Neuronal stem cell (in vitro differentiated cells): ENCODE results near the gene RELN.

Experiments
- DNase-seq: peaks from one replicate; pipeline ENCODE4 v3.0.0-alpha.2; 2013; ENCODE audit warnings: low spot score
- H2AFZ ChIP-seq: one replicate; pipeline ENCODE4 v1.6.1; 2013; ENCODE audit warnings: mild to moderate bottlenecking, low read length, inconsistent platforms
- H2AK5ac ChIP-seq: 2 replicates; pipeline ENCODE4 v1.6.1; 2013; ENCODE audit warnings: low read depth, mild to moderate bottlenecking, inconsistent platforms, low read length, moderate library complexity, mixed read lengths
- H2BK120ac ChIP-seq: 2 replicates; pipeline ENCODE4 v1.6.1; 2013; ENCODE audit warnings: low read depth, mild to moderate bottlenecking, inconsistent platforms, low read length, moderate library complexity, mixed read lengths
- H2BK12ac ChIP-seq: one replicate; pipeline ENCODE4 v1.6.1; 2013; ENCODE audit warnings: low read length, inconsistent platforms
- H2BK15ac ChIP-seq: 2 replicates; pipeline ENCODE4 v1.6.1; 2013; ENCODE audit warnings: mild to moderate bottlenecking, low read length, inconsistent platforms, mixed read lengths
- H2BK5ac ChIP-seq: one replicate; pipeline ENCODE4 v1.6.1; 2013; ENCODE audit warnings: inconsistent platforms, mild to moderate bottlenecking, low read length, moderate library complexity
- H3K14ac ChIP-seq: one replicate; pipeline ENCODE4 v1.6.1; 2013; ENCODE audit warnings: low read length, inconsistent platforms
- H3K18ac ChIP-seq: 2 replicates; pipeline ENCODE4 v1.6.1; 2013; ENCODE audit warnings: low read length, inconsistent platforms
- H3K23ac ChIP-seq: 2 replicates; pipeline ENCODE4 v1.6.1; 2013; ENCODE audit warnings: low read depth, mild to moderate bottlenecking, mixed read lengths, low read length, inconsistent platforms; ENCODE audit not compliant: poor library complexity
- H3K27ac ChIP-seq: replicated peaks from 3 replicates; pipeline ENCODE4 v1.5.1; 2013; ENCODE audit warnings: low read length, inconsistent platforms
- H3K27me3 ChIP-seq, 3 experiments: 2 replicates each; pipeline ENCODE4 v1.6.1; 2013; ENCODE audit warnings: low read length in 3 of 3, mild to moderate bottlenecking in 2 of 3, inconsistent platforms in 1 of 3, low read depth in 1 of 3, mixed read lengths in 1 of 3, moderate library complexity in 1 of 3; ENCODE audit not compliant: control insufficient read depth in 3 of 3, insufficient read depth in 3 of 3
- H3K36me3 ChIP-seq, 2 donors: replicated peaks in 1 of 2; 2 replicates each; pipeline ENCODE4 v1.6.1; 2013; ENCODE audit warnings: low read length in 2 of 2; ENCODE audit not compliant: control insufficient read depth in 2 of 2, insufficient read depth in 2 of 2
- H3K4ac ChIP-seq: 2 replicates; pipeline ENCODE4 v1.6.1; 2013; ENCODE audit warnings: inconsistent platforms, mild to moderate bottlenecking, low read length, moderate library complexity
- H3K4me1 ChIP-seq, 2 donors: 1 replicate in 1 of 2; 2 replicates in 1 of 2; pipeline ENCODE4 v1.6.1; 2013; ENCODE audit warnings: low read length in 2 of 2, low read depth in 1 of 2; ENCODE audit not compliant: control insufficient read depth in 2 of 2, insufficient read depth in 1 of 2
- H3K4me2 ChIP-seq: one replicate; pipeline ENCODE4 v1.6.1; 2013; ENCODE audit warnings: mild to moderate bottlenecking, low read length, inconsistent platforms; ENCODE audit not compliant: insufficient read depth, poor library complexity, severe bottlenecking
- H3K4me3 ChIP-seq, 2 donors: 2 replicates each; pipeline ENCODE4 v1.5.1; 2013; ENCODE audit warnings: low read length in 2 of 2, mild to moderate bottlenecking in 2 of 2, inconsistent platforms in 1 of 2, moderate library complexity in 1 of 2
- H3K79me1 ChIP-seq: one replicate; pipeline ENCODE4 v1.6.1; 2013; ENCODE audit warnings: low read depth, mild to moderate bottlenecking, inconsistent platforms, low read length, moderate library complexity
- H3K9ac ChIP-seq: one replicate; pipeline ENCODE4 v1.6.1; 2013; ENCODE audit warnings: mild to moderate bottlenecking, low read depth, low read length, inconsistent platforms; ENCODE audit not compliant: poor library complexity
- H3K9me3 ChIP-seq, 2 donors: replicated peaks in 1 of 2; 2 replicates each; pipeline versions ENCODE3 to v1.6.1; 2013; ENCODE audit warnings: low read length in 2 of 2, mild to moderate bottlenecking in 2 of 2, inconsistent platforms in 1 of 2, low read depth in 1 of 2, mixed read lengths in 1 of 2, moderate library complexity in 1 of 2; ENCODE audit not compliant: control insufficient read depth in 2 of 2, insufficient read depth in 1 of 2
- H4K8ac ChIP-seq: one replicate; pipeline ENCODE4 v1.6.1; 2013; ENCODE audit warnings: low read depth, mild to moderate bottlenecking, inconsistent platforms, low read length, moderate library complexity
- H4K91ac ChIP-seq: one replicate; pipeline ENCODE4 v1.6.1; 2013; ENCODE audit warnings: low read length, low read depth, mild to moderate bottlenecking, inconsistent platforms; ENCODE audit not compliant: poor library complexity
- WGBS, 2 donors: extraction: QIAGEN DNeasy Blood & Tissue Kit; methylation state at CpG; one replicate each; pipeline ENCODE4 v1.1.7; 2013; ENCODE audit warnings: missing lambda C conversion rate in 2 of 2, mixed read lengths in 1 of 2; ENCODE audit not compliant: insufficient read length in 2 of 2, insufficient replicate concordance in 1 of 2; ENCODE audit errors: extremely low coverage in 2 of 2; 5-methylcytosine and 5-hydroxymethylcytosine counted together

The RELN gene

GRCh38 chr7:103867874-103868273 lies 121.6 kb downstream of the RELN start:
- Histone ChIP-seq H2BK12ac (no peak overlapping the region), H3K79me1 (no peaks in the 10 kb centered on the region), H4K8ac (no peak overlapping the region), H3K27ac (no peak overlapping the region), H3K4me2 (no peak overlapping the region), H2BK120ac (no peak overlapping the region), H2BK15ac (no peak overlapping the region), H3K4me1 (no peaks in the 10 kb centered on the region), H3K14ac (no peak overlapping the region), H3K4ac (no peak overlapping the region), H2AK5ac (no peak overlapping the region), H3K9ac (no peak overlapping the region), H3K36me3 (no peaks in the 10 kb centered on the region), H4K91ac (no peak overlapping the region), H3K4me3 (no peak overlapping the region), H2AFZ (no peak overlapping the region), H3K23ac (no peak overlapping the region), H2BK5ac (no peak overlapping the region), H3K18ac (no peak overlapping the region), H3K27me3 (no peaks in the 10 kb centered on the region), H3K9me3 (no peaks in the 10 kb centered on the region)
- WGBS, 2 donors = no CpG with 5 or more reads among the region's 2 CpGs
- no peak for DNase-seq

GRCh38 chr7:103866919-103867318 lies 122.5 kb downstream of the RELN start:
- Histone ChIP-seq H3K27ac (no peak overlapping the region), H4K8ac (no peak overlapping the region), H3K79me1 (no peaks in the 10 kb centered on the region), H3K4me1 (no peaks in the 10 kb centered on the region), H2BK120ac (no peak overlapping the region), H4K91ac (no peak overlapping the region), H3K14ac (no peak overlapping the region), H3K36me3 (no peaks in the 10 kb centered on the region), H3K23ac (no peak overlapping the region), H2BK12ac (no peak overlapping the region), H3K9ac (no peak overlapping the region), H3K4me2 (no peak overlapping the region), H3K9me3 (no peaks in the 10 kb centered on the region), H3K4ac (no peak overlapping the region), H2BK15ac (no peak overlapping the region), H2BK5ac (no peak overlapping the region), H3K27me3 (no peaks in the 10 kb centered on the region), H2AK5ac (no peak overlapping the region), H3K18ac (no peak overlapping the region), H3K4me3 (no peak overlapping the region), H2AFZ (no peak overlapping the region)
- no CpG with 5 or more reads among the region's 4 CpGs for WGBS, 2 donors
- no peak for DNase-seq

- Histone ChIP-seq H3K23ac (no peak overlapping the region), H2BK12ac (no peak overlapping the region), H3K18ac (no peak overlapping the region), H3K36me3 (no peaks in the 10 kb centered on the region), H2BK5ac (no peak overlapping the region), H3K79me1 (no peaks in the 10 kb centered on the region), H3K27ac (no peak overlapping the region), H4K8ac (no peak overlapping the region), H3K4me3 (no peak overlapping the region), H3K27me3 (no peaks in the 10 kb centered on the region), H3K9ac (no peak overlapping the region), H2BK120ac (no peak overlapping the region), H2BK15ac (no peak overlapping the region), H3K4me2 (no peak overlapping the region), H3K4ac (no peak overlapping the region), H3K4me1 (no peaks in the 10 kb centered on the region), H3K9me3 (no peaks in the 10 kb centered on the region), H2AK5ac (no peak overlapping the region), H3K14ac (no peak overlapping the region), H4K91ac (no peak overlapping the region), H2AFZ (no peak overlapping the region)
- no CpG with 5 or more reads among the region's 5 CpGs for WGBS, 2 donors
- DNase-seq = no peak
Measured at GRCh38 chr7:103865442-103865841, 124.0 kb downstream of the RELN start.

- H2BK5ac ChIP-seq = no peak overlapping the region
- H3K9ac ChIP-seq = no peak overlapping the region
- H3K36me3 ChIP-seq = no peaks in the 10 kb centered on the region
- H2AFZ ChIP-seq = no peak overlapping the region
- H4K91ac ChIP-seq = no peak overlapping the region
- no peak for DNase-seq
- no peak overlapping the region for H2BK12ac ChIP-seq
- H3K4ac ChIP-seq = no peak overlapping the region
- no peak overlapping the region for H3K27ac ChIP-seq
- no CpG with 5 or more reads among the region's 4 CpGs for WGBS, 2 donors
- H3K9me3 ChIP-seq = no peaks in the 10 kb centered on the region
- H3K23ac ChIP-seq = no peak overlapping the region
- no peaks in the 10 kb centered on the region for H3K27me3 ChIP-seq
- no peak overlapping the region for H3K4me3 ChIP-seq
- H3K18ac ChIP-seq = no peak overlapping the region
- no peak overlapping the region for H2AK5ac ChIP-seq
- no peak overlapping the region for H3K14ac ChIP-seq
- no peaks in the 10 kb centered on the region for H3K4me1 ChIP-seq
- no peak overlapping the region for H4K8ac ChIP-seq
- no peak overlapping the region for H2BK120ac ChIP-seq
- H2BK15ac ChIP-seq = no peak overlapping the region
- no peak overlapping the region for H3K4me2 ChIP-seq
- H3K79me1 ChIP-seq = no peaks in the 10 kb centered on the region
Measured at GRCh38 chr7:103862302-103863035, 127.0 kb downstream of the RELN start.
